ENCODE data around the gene EPS15.
"Not testable (repeated sequence)": the region's sequence is repeated elsewhere in the genome, so short reads cannot be mapped to it uniquely, and the experiment has no call there.

EPS15 gene

DNA sequence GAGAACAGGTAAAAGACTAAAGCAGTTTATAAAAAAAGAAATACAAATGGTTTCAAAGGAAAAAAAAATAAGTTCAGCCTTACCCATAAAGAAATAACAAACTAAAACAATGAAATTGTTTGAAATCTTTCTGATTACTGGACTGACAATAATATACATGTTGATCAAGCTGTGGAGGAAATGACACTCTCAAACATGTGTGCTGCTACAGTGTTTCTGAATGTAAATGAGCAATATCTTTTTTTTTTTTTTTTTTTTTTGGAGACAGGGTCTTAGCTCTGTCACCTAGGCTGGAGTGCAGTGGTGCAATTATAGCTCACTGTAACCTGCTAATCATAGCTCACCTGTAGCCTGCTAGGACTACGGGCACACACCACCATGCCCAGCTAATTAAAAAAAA lies 6.5 kb downstream of the EPS15 start:
- Histone ChIP-seq H3K27me3 (ENCODE audit: low read depth, low read length) (no peaks in the 10 kb centered on the region), H3K27ac (ENCODE audit: low read length) (no peak overlapping the region), H3K9me3 (ENCODE audit: control insufficient read depth in 1 of 2, low read length in 2 of 2) (no peaks in the 10 kb centered on the region), H3K36me3 (ENCODE audit: control insufficient read depth in 1 of 2, insufficient read depth in 2 of 2, low read length in 2 of 2) (no peaks in the 10 kb centered on the region), H3K4me3 (ENCODE audit: low read depth in 1 of 2, low read length in 2 of 2) (no peak overlapping the region), H3K4me1 (ENCODE audit: control insufficient read depth in 1 of 2, insufficient read depth in 2 of 2, low read length in 2 of 2) (peaks cover 24 to 28% of the 10 kb centered on the region in 2 donors)

DNA sequence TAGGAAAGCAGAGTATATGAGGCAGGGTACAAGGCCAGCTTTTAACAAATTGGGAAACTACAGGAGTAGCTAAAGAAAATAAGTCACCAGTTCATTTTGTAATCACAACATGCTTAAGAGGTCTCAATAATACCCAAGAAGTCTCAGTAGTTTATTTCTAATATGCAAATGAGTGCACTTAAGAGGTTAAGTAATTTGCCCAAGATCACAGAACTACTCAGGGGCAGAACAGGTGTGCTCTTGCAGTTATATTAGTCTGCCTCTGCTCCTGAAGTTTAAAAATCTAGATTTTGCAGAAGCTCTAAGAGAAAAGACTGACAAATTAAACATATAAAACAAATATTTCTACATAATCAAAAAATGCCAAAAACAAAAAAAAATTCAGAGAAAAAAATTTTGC lies 6.9 kb downstream of the EPS15 start:
- Histone ChIP-seq H3K9me3 (ENCODE audit: control insufficient read depth in 1 of 2, low read length in 2 of 2) (no peaks in the 10 kb centered on the region), H3K4me3 (ENCODE audit: low read depth in 1 of 2, low read length in 2 of 2) (no peak overlapping the region), H3K36me3 (ENCODE audit: control insufficient read depth in 1 of 2, insufficient read depth in 2 of 2, low read length in 2 of 2) (no peaks in the 10 kb centered on the region), H3K27me3 (ENCODE audit: low read depth, low read length) (no peaks in the 10 kb centered on the region), H3K27ac (ENCODE audit: low read length) (no peak overlapping the region), H3K4me1 (ENCODE audit: control insufficient read depth in 1 of 2, insufficient read depth in 2 of 2, low read length in 2 of 2) (peaks cover 25 to 26% of the 10 kb centered on the region in 2 donors)

DNA sequence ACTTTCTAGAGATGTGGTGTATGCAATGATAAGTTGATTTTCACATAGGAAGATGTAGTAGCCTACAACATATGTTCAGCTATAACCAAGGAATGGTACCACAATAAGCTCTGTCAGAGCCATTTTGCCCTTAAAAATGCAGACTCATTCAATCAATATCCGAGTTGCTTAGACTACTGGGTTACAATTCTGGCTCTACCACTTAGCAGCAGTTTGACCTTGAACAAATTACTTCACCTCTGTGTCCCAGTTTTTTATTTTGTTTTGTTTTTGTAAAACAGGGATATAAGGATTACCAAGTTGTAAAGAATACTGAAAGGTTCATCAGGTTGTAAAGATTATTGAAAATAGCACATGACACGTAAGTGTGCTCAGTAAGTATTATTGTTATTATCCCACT lies 9.3 kb downstream of the EPS15 start:
- Histone ChIP-seq H3K4me3 (ENCODE audit: low read depth in 1 of 2, low read length in 2 of 2) (no peak overlapping the region), H3K27me3 (ENCODE audit: low read depth, low read length) (no peaks in the 10 kb centered on the region), H3K9me3 (ENCODE audit: control insufficient read depth in 1 of 2, low read length in 2 of 2) (no peaks in the 10 kb centered on the region), H3K4me1 (ENCODE audit: control insufficient read depth in 1 of 2, insufficient read depth in 2 of 2, low read length in 2 of 2) (peaks cover 14 to 18% of the 10 kb centered on the region in 2 donors), H3K27ac (ENCODE audit: low read length) (no peak overlapping the region), H3K36me3 (ENCODE audit: control insufficient read depth in 1 of 2, insufficient read depth in 2 of 2, low read length in 2 of 2) (no peaks in the 10 kb centered on the region)

DNA sequence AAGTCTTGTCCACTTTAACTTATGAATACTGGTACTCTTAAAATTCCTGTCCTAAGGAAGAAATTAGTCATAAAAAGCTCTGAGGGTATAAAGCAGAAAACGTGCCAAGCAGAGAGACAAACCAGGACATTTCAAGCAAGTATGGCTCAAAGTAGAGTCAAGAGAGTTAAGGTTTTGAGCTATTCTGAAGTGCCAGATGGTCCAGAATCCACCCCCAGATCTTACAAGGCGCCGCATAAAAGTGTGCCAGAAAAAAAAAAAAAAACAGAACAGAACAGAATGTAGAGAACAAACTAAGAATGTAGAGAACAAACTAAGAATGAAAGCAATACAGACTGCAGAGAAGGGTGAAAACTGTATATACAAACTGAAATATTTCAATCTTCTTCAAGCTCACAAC lies 12.5 kb downstream of the EPS15 start:
- Histone ChIP-seq H3K27me3 (ENCODE audit: low read depth, low read length) (no peaks in the 10 kb centered on the region), H3K36me3 (ENCODE audit: control insufficient read depth in 1 of 2, insufficient read depth in 2 of 2, low read length in 2 of 2) (no peaks in the 10 kb centered on the region), H3K4me1 (ENCODE audit: control insufficient read depth in 1 of 2, insufficient read depth in 2 of 2, low read length in 2 of 2) (peaks cover 5 to 12% of the 10 kb centered on the region in 2 donors), H3K27ac (ENCODE audit: low read length) (no peak overlapping the region), H3K4me3 (ENCODE audit: low read depth in 1 of 2, low read length in 2 of 2) (peak overlapping the region in 1 of 2 donors; percentile 36), H3K9me3 (ENCODE audit: control insufficient read depth in 1 of 2, low read length in 2 of 2) (no peaks in the 10 kb centered on the region)

DNA sequence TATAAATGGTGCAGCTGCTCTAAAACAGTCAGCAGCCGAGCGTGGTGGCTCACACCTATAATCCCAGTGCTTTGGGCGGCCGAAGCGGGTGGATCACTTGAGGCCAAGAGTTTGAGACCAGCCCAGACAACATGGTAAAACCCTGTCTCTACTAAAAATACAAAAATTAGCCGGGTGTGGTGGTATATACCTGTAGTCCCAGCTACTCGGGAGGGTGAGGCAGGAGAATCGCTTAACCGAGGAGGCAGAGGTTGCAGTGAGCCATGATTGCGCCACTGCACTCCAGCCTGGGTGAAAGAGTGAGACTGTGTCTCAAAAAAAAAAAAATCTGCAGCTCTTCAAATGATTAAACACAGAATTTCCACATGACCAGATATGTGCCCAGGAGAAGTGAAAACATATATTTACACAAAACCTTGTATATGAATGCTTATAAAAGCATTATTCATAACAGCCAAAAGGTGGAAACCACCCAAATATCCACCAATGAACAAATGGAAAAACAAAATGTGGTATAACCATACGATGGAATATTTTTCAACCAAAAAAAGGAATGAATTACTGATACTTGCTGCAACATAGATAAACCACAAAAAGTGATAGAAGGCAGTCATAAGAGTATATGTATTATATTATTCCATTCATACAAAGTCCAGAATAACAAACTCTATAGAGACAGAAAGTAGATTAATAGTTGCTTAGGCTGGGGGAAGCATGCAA lies 14.1 kb downstream of the EPS15 start:
- Histone ChIP-seq H3K4me3 (ENCODE audit: low read depth in 1 of 2, low read length in 2 of 2) (no peak overlapping the region), H3K27ac (ENCODE audit: low read length) (no peak overlapping the region), H3K27me3 (ENCODE audit: low read depth, low read length) (no peaks in the 10 kb centered on the region), H3K9me3 (ENCODE audit: control insufficient read depth in 1 of 2, low read length in 2 of 2) (no peaks in the 10 kb centered on the region), H3K4me1 (ENCODE audit: control insufficient read depth in 1 of 2, insufficient read depth in 2 of 2, low read length in 2 of 2) (peaks cover 4 to 12% of the 10 kb centered on the region in 2 donors), H3K36me3 (ENCODE audit: control insufficient read depth in 1 of 2, insufficient read depth in 2 of 2, low read length in 2 of 2) (no peaks in the 10 kb centered on the region)

DNA sequence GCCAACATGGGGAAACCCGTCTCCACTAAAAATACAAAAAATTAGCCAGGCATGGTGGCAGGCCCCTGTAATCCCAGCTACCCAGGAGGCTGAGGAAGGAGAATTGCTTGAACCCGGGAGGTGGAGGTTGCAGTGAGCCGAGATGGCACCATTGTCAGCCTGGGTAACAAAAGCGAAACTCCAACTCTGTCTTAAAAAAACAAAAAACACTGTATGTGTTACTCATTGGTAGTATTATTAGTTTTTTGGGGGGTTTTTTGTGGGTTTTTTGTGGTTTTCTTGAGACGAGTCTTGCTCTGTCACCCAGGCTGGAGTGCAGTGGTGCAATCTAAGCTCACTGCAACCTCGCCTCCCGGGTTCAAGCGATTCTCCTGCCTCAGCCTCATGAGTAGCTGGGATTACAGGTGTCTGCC lies 17.8 kb downstream of the EPS15 start:
- not testable (repeated sequence) for H3K4me3 ChIP-seq (ENCODE audit: low read depth in 1 of 2, low read length in 2 of 2); H3K9me3 ChIP-seq (ENCODE audit: control insufficient read depth in 1 of 2, low read length in 2 of 2); H3K27ac ChIP-seq (ENCODE audit: low read length); H3K36me3 ChIP-seq (ENCODE audit: control insufficient read depth in 1 of 2, insufficient read depth in 2 of 2, low read length in 2 of 2); H3K27me3 ChIP-seq (ENCODE audit: low read depth, low read length)
- H3K4me1 ChIP-seq (ENCODE audit: control insufficient read depth in 1 of 2, insufficient read depth in 2 of 2, low read length in 2 of 2), result peaks cover 0 to 11% of the 10 kb centered on the region in 2 donors

- Histone ChIP-seq H3K4me3 (ENCODE audit: low read depth in 1 of 2, low read length in 2 of 2) (no peak overlapping the region), H3K9me3 (ENCODE audit: control insufficient read depth in 1 of 2, low read length in 2 of 2) (no peaks in the 10 kb centered on the region), H3K4me1 (ENCODE audit: control insufficient read depth in 1 of 2, insufficient read depth in 2 of 2, low read length in 2 of 2) (peaks cover under 1 to 16% of the 10 kb centered on the region in 2 donors), H3K27me3 (ENCODE audit: low read depth, low read length) (no peaks in the 10 kb centered on the region), H3K36me3 (ENCODE audit: control insufficient read depth in 1 of 2, insufficient read depth in 2 of 2, low read length in 2 of 2) (no peaks in the 10 kb centered on the region), H3K27ac (ENCODE audit: low read length) (no peak overlapping the region)
Measured at GRCh38 chr1:51499694-51500093, 19.4 kb downstream of the EPS15 start.

GRCh38 chr1:51498924-51499323 lies 20.1 kb downstream of the EPS15 start:
- Histone ChIP-seq H3K27ac (ENCODE audit: low read length) (no peak overlapping the region), H3K4me1 (ENCODE audit: control insufficient read depth in 1 of 2, insufficient read depth in 2 of 2, low read length in 2 of 2) (peaks cover 8 to 18% of the 10 kb centered on the region in 2 donors), H3K27me3 (ENCODE audit: low read depth, low read length) (no peaks in the 10 kb centered on the region), H3K9me3 (ENCODE audit: control insufficient read depth in 1 of 2, low read length in 2 of 2) (no peaks in the 10 kb centered on the region), H3K4me3 (ENCODE audit: low read depth in 1 of 2, low read length in 2 of 2) (no peak overlapping the region), H3K36me3 (ENCODE audit: control insufficient read depth in 1 of 2, insufficient read depth in 2 of 2, low read length in 2 of 2) (no peaks in the 10 kb centered on the region)

DNA sequence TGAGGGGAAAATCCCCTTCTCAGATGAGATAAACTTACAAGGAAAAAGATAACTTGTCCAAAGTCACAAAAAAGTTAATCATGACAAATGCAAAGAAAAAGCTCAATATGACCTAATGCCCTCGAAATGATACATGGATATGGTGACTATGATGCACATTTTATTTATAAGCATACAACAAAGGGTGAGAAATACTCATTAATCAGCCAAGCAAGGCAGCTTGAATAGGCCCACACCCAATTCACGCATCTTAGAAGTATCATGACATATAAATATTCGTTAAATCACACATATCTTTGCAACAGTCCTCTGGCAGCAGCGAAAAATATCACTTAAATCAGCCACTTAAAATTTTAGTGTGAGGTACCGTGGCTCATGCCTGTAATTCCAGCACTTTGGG lies 21.7 kb downstream of the EPS15 start:
- Histone ChIP-seq H3K27me3 (ENCODE audit: low read depth, low read length) (no peaks in the 10 kb centered on the region), H3K4me1 (ENCODE audit: control insufficient read depth in 1 of 2, insufficient read depth in 2 of 2, low read length in 2 of 2) (peaks cover 9 to 19% of the 10 kb centered on the region in 2 donors), H3K4me3 (ENCODE audit: low read depth in 1 of 2, low read length in 2 of 2) (no peak overlapping the region), H3K36me3 (ENCODE audit: control insufficient read depth in 1 of 2, insufficient read depth in 2 of 2, low read length in 2 of 2) (no peaks in the 10 kb centered on the region), H3K27ac (ENCODE audit: low read length) (no peak overlapping the region), H3K9me3 (ENCODE audit: control insufficient read depth in 1 of 2, low read length in 2 of 2) (no peaks in the 10 kb centered on the region)

GRCh38 chr1:51494138-51494830 lies 24.8 kb downstream of the EPS15 start:
- Histone ChIP-seq H3K36me3 (ENCODE audit: control insufficient read depth in 1 of 2, insufficient read depth in 2 of 2, low read length in 2 of 2) (no peaks in the 10 kb centered on the region), H3K27ac (ENCODE audit: low read length) (no peak overlapping the region), H3K4me3 (ENCODE audit: low read depth in 1 of 2, low read length in 2 of 2) (no peak overlapping the region), H3K4me1 (ENCODE audit: control insufficient read depth in 1 of 2, insufficient read depth in 2 of 2, low read length in 2 of 2) (peaks cover 15 to 39% of the 10 kb centered on the region in 2 donors), H3K9me3 (ENCODE audit: control insufficient read depth in 1 of 2, low read length in 2 of 2) (no peaks in the 10 kb centered on the region), H3K27me3 (ENCODE audit: low read depth, low read length) (no peaks in the 10 kb centered on the region)

DNA sequence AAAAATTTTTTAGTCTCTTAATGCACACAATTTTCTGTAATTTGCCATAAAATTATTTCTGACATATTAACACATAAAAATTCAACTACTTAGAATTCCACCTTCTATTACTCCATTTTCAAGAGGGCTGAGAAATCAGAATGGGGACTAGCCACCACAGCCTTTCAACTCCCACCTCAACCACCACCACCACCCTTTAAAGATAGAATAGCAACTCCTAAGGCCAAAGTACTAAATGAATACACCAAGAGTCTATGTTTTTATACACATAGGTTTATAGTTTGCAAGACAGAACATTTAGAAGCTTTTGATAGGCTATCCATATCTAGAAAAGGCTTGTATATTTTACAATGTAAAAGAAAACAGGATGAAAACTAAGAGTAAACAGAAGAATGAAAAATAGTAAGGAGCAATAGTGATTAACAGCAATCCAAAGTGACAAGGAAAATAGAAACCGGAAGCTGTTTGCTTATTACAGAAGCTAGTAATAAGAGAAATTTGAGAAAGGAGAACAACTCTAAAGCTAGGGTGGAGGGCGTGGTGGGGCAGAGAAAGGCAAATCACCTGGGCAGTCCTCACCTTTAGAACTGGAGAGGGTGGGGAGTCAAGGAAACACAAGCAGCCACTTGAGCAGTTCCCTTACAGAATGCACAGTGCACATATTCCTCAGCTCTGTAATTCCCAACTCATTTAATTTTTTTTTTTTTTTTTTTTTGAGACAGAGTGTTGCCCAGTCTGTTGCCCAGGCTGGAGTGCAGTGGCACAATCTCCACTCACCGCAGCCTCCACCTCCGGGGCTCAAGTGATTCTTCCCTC lies 27.7 kb downstream of the EPS15 start:
- Histone ChIP-seq H3K4me3 (ENCODE audit: low read depth in 1 of 2, low read length in 2 of 2) (no peak overlapping the region), H3K27me3 (ENCODE audit: low read depth, low read length) (no peaks in the 10 kb centered on the region), H3K4me1 (ENCODE audit: control insufficient read depth in 1 of 2, insufficient read depth in 2 of 2, low read length in 2 of 2) (peaks cover 15 to 46% of the 10 kb centered on the region in 2 donors), H3K27ac (ENCODE audit: low read length) (no peak overlapping the region), H3K36me3 (ENCODE audit: control insufficient read depth in 1 of 2, insufficient read depth in 2 of 2, low read length in 2 of 2) (no peaks in the 10 kb centered on the region), H3K9me3 (ENCODE audit: control insufficient read depth in 1 of 2, low read length in 2 of 2) (no peaks in the 10 kb centered on the region)

All from muscle layer of duodenum (tissue), 2 donors.